ENCODE measurements around the gene COG6.

DNA sequence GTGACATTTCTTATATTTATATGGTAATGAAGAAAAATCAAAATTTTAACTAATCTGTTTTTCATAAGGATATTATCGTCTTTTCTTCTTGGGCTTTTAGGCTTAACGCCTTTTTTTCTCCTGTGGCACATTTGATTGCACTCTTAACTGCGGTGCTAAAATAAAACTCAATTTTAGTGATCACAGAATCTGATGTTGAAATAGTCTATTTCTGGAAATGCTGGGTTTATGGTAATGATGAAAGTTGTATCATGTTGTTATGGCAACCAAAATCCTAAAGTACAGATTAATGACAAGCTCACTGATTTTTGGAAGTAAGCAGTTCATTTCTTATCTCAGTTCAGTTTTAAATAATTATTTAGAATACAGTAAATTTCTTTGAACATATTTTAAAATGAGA lies 85.3 kb downstream of the COG6 start:
- TF ChIP-seq, protein P1, sequence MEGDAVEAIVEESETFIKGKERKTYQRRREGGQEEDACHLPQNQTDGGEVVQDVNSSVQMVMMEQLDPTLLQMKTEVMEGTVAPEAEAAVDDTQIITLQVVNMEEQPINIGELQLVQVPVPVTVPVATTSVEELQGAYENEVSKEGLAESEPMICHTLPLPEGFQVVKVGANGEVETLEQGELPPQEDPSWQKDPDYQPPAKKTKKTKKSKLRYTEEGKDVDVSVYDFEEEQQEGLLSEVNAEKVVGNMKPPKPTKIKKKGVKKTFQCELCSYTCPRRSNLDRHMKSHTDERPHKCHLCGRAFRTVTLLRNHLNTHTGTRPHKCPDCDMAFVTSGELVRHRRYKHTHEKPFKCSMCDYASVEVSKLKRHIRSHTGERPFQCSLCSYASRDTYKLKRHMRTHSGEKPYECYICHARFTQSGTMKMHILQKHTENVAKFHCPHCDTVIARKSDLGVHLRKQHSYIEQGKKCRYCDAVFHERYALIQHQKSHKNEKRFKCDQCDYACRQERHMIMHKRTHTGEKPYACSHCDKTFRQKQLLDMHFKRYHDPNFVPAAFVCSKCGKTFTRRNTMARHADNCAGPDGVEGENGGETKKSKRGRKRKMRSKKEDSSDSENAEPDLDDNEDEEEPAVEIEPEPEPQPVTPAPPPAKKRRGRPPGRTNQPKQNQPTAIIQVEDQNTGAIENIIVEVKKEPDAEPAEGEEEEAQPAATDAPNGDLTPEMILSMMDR (IDR thresholded peaks at IDR 0.05): no peak
- TF ChIP-seq POLR2AphosphoS5 (IDR thresholded peaks at IDR 0.05): no peak
- no peak for TF ChIP-seq POLR2A (IDR thresholded peaks at IDR 0.05)

Measured in prostate gland (tissue), 2 donors.